Naive thymus-derived CD8-positive, alpha-beta T cell (primary cell): Measurements from ENCODE around the gene RHO. TPM values are rescaled to one million over a fixed set of nuclear protein-coding genes. Genes with fewer than 3 reads are reported as not detected.
"Not testable (repeated sequence)": the region's sequence is repeated elsewhere in the genome, so short reads cannot be mapped to it uniquely, and the experiment has no call there.

Experiments
- ATAC-seq, 2 donors: fragments of 150-1000 bp; cut with Tn5 transposase in 1 of 2; sonication (Bioruptor Pico), chemical (Tn5 transposase) in 1 of 2; 1 replicate in 1 of 2; 2 replicates in 1 of 2; pipeline ENCODE4 v1.10.0; 2021; ENCODE audit warnings: mild to moderate bottlenecking in 2 of 2, moderate library complexity in 2 of 2
- POLR2A ChIA-PET: fragments of 350-600 bp; sonication (Branson Sonifier 250); formaldehyde crosslinking; loops from one replicate; lab custom pipeline; 2021; ENCODE audit warnings: antibody characterized with exemption; lab: Charles Lee
- DNase-seq, 10 donors: peaks; one replicate each; pipeline versions ENCODE4 v3.0.0 to v3.0.0-alpha.2; 2020 to 2022
- H3K27ac Mint-ChIP-seq, 10 donors: one replicate each; pipeline ENCODE4 v1.8.0; 2020 to 2022; ENCODE audit warnings: mild to moderate bottlenecking in 10 of 10, mixed read lengths in 10 of 10, moderate library complexity in 4 of 10, inconsistent platforms in 1 of 10
- H3K27me3 Mint-ChIP-seq, 5 donors: one replicate each; pipeline ENCODE4 v1.8.0; 2021 to 2022; ENCODE audit warnings: mixed read lengths in 5 of 5
- H3K36me3 Mint-ChIP-seq, 3 donors: one replicate each; pipeline ENCODE4 v1.8.0; 2020 to 2022; ENCODE audit warnings: mixed read lengths in 3 of 3, mild to moderate bottlenecking in 2 of 3, inconsistent platforms in 1 of 3
- H3K4me1 Mint-ChIP-seq, 4 donors: one replicate each; pipeline ENCODE4 v1.8.0; 2021 to 2022; ENCODE audit warnings: mixed read lengths in 4 of 4
- H3K4me3 Mint-ChIP-seq, 10 donors: one replicate each; pipeline ENCODE4 v1.8.0; 2020 to 2022; ENCODE audit warnings: mild to moderate bottlenecking in 10 of 10, mixed read lengths in 10 of 10, moderate library complexity in 6 of 10, inconsistent platforms in 1 of 10
- H3K9me3 Mint-ChIP-seq, 9 donors: one replicate each; pipeline ENCODE4 v1.8.0; 2020 to 2022; ENCODE audit warnings: mixed read lengths in 9 of 9, mild to moderate bottlenecking in 3 of 9, inconsistent platforms in 1 of 9, moderate library complexity in 1 of 9
- polyA plus RNA-seq, 3 donors: library from polyadenylated mRNA; unstranded; fragments of 300-500 nt; fragmentation: Illumina TruSeq; gene quantifications; one replicate each; pipeline ENCODE4 v1.2.3, GENCODE V29; 2021
- total RNA-seq, 8 experiments: library from RNA in 2 of 8; stranded (reverse) in 2 of 8; gene quantifications; one replicate each; pipeline ENCODE4 v1.2.3 and lab custom pipeline; 2021 to 2026

Gene RHO
- total and polyA plus RNA-seq, 5 experiments from 2014 or later, result 0.13 TPM; not detected in 4

DNA sequence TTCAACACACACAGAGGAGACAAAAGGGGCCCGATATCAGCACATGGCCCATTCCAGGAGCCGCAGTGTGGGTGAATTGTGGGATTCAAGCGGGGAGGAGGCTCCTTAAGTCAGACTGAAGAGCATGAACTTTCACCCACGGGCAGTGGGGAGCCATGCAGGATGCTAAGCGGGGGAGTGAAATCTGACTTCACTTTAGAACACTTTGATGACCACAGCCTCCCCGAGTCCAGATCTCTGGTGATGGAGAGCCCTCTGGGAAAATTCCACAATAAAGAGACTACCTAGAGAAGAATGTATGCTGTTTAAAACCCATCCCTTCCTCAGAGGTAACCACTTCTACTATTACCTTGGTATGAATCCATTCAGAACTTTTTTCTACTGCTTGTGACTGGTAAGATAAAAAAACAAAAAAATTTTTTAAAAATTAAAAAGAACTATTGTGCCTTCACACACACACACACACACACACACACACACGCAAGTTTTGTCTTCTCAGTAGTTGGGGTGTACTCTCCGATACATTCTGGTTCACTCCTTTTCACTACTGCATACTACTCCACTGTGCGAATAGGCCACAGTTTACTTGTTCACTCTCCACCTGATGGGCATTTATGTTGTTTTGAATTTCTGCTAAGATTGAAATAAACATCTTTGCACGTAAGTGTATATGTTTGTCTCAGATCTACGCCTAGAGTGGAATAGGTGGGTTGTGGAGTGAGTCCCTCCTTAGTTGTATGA lies 12.5 kb downstream of the RHO start:
- ATAC-seq, result no peak
- H3K4me1 Mint-ChIP-seq, result no peaks in the 10 kb centered on the region
- POLR2A ChIA-PET, result no interaction called here
- H3K9me3 Mint-ChIP-seq, result no peaks in the 10 kb centered on the region
- peaks cover 0 to 5% (median 0%) of the 10 kb centered on the region in 5 donors for H3K27me3 Mint-ChIP-seq
- peak overlapping the region in 1 of 10 donors; percentile 65 for H3K27ac Mint-ChIP-seq
- H3K36me3 Mint-ChIP-seq, result no peaks in the 10 kb centered on the region
- no peak for DNase-seq
- H3K4me3 Mint-ChIP-seq, result no peak overlapping the region

DNA sequence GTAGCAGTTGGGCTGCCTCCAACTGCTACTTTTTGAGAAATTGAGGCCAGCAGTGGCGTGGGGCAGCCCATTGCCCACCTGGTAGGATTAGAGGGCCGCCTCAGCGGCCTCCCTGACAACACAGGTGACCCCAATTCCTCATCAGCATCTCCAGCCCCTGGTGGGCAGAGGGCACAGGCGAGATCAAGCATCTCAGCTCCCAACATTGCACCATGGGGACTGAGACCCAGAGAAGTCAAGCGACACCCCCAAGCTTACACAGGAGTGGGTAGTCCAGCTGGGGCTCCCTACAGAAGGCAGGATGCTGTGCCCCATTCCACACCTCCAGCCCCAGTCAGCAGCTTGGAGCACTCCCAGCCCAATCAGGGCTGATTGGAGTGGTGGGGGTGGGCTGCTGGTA lies 14.3 kb downstream of the RHO start:
- H3K27ac Mint-ChIP-seq, result no peak overlapping the region
- POLR2A ChIA-PET, result no interaction called here
- H3K36me3 Mint-ChIP-seq, result no peaks in the 10 kb centered on the region

GRCh38 chr3:129543156-129543790 lies 14.8 kb downstream of the RHO start, which contains the start of gene H1-8:
TSS of gene H1-8 (plus strand) at chr3:129543175. CDS start at chr3:129543219, 44 bp downstream.
- H3K27ac Mint-ChIP-seq, result peak within 1 kb of the TSS in 3 of 10 donors; percentile 24 to 80 (median 63)
- no peaks in the 10 kb centered on the region for H3K36me3 Mint-ChIP-seq
- no peaks in the 10 kb centered on the region for H3K4me1 Mint-ChIP-seq
- no peak for ATAC-seq
- no peak within 1 kb of the TSS for H3K4me3 Mint-ChIP-seq
- peaks cover 0 to 5% (median 0%) of the 10 kb centered on the region in 5 donors for H3K27me3 Mint-ChIP-seq
- POLR2A ChIA-PET, result no interaction called here
- DNase-seq, result no peak
- no peaks in the 10 kb centered on the region for H3K9me3 Mint-ChIP-seq

More for the DNA sequence above, 14.3 kb downstream of the RHO start:
- Mint-ChIP-seq H3K27me3 (peaks cover 0 to 5% (median 0%) of the 10 kb centered on the region in 5 donors), H3K4me1 (no peaks in the 10 kb centered on the region), H3K9me3 (no peaks in the 10 kb centered on the region), H3K4me3 (no peak overlapping the region)
- DNase-seq (no peak), ATAC-seq (no peak)

DNA sequence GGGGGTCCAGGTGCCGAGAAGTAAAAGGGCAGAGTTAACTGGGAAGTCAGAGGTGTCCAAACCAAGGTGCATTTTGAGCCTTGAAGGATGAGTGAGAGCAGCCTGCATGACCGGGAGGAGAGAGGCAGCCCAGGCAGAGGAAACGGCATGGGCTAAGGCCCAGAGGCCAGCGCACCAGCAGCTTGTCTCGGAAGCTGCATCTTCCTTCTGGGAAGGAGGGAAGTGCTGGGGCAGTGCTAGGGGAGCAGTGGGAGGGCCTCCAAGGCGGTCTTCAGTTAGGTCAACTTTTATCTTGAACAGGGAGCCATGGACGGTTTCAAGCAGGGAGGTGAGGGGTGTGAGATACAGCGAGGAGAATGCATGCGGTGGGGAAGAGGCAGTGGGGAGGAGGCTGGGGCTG lies 15.6 kb downstream of the RHO start:
- no peak for ATAC-seq
- DNase-seq, result no peak
- H3K9me3 Mint-ChIP-seq, result no peaks in the 10 kb centered on the region
- peak overlapping the region in 2 of 10 donors; percentile 24 to 80 for H3K27ac Mint-ChIP-seq
- no peaks in the 10 kb centered on the region for H3K4me1 Mint-ChIP-seq
- POLR2A ChIA-PET, result no interaction called here
- H3K4me3 Mint-ChIP-seq, result no peak overlapping the region
- H3K27me3 Mint-ChIP-seq, result peaks cover 0 to 5% (median 0%) of the 10 kb centered on the region in 5 donors
- no peaks in the 10 kb centered on the region for H3K36me3 Mint-ChIP-seq

DNA sequence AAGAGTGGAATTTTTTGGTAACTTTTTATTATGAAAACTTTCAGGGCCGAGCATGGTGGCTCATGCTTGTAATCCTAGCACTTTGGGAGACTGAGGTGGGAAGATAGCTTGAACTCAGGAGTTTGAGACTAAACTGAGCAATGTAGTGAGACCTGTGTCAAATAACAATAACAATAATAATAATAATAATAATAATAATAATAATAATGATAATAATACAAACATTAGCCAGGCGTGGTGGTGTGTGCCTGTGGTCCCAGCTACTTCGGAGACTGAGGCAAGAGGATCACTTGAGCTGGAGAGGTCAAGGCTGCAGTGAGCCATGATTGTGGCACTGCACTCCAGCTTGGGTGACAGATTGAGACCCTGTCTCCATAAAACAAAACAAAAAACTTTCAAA lies 17.5 kb downstream of the RHO start:
- H3K9me3 Mint-ChIP-seq, H3K27ac Mint-ChIP-seq, H3K36me3 Mint-ChIP-seq, DNase-seq, POLR2A ChIA-PET, H3K27me3 Mint-ChIP-seq, H3K4me1 Mint-ChIP-seq, H3K4me3 Mint-ChIP-seq, ATAC-seq: not testable (repeated sequence)

GRCh38 chr3:129547241-129547640 lies 18.8 kb downstream of the RHO start:
- no peak overlapping the region for H3K27ac Mint-ChIP-seq
- ATAC-seq, result no peak
- no peaks in the 10 kb centered on the region for H3K4me1 Mint-ChIP-seq
- no peak for DNase-seq
- no peaks in the 10 kb centered on the region for H3K9me3 Mint-ChIP-seq
- H3K36me3 Mint-ChIP-seq, result no peaks in the 10 kb centered on the region
- H3K4me3 Mint-ChIP-seq, result no peak overlapping the region
- POLR2A ChIA-PET, result no interaction called here
- H3K27me3 Mint-ChIP-seq, result peaks cover 0 to 5% (median 0%) of the 10 kb centered on the region in 5 donors

- DNase-seq, result no peak
- Mint-ChIP-seq H3K4me1 (peaks cover 0 to 2% (median 0%) of the 10 kb centered on the region in 4 donors), H3K4me3 (no peak overlapping the region), H3K36me3 (no peaks in the 10 kb centered on the region), H3K27me3 (peaks cover 0 to 10% (median 0%) of the 10 kb centered on the region in 5 donors), H3K27ac (no peak overlapping the region), H3K9me3 (no peaks in the 10 kb centered on the region)
- POLR2A ChIA-PET, result no interaction called here
- no peak for ATAC-seq
These were observed 19.9 kb downstream of the RHO start for GRCh38 chr3:129548104-129548965.

DNA sequence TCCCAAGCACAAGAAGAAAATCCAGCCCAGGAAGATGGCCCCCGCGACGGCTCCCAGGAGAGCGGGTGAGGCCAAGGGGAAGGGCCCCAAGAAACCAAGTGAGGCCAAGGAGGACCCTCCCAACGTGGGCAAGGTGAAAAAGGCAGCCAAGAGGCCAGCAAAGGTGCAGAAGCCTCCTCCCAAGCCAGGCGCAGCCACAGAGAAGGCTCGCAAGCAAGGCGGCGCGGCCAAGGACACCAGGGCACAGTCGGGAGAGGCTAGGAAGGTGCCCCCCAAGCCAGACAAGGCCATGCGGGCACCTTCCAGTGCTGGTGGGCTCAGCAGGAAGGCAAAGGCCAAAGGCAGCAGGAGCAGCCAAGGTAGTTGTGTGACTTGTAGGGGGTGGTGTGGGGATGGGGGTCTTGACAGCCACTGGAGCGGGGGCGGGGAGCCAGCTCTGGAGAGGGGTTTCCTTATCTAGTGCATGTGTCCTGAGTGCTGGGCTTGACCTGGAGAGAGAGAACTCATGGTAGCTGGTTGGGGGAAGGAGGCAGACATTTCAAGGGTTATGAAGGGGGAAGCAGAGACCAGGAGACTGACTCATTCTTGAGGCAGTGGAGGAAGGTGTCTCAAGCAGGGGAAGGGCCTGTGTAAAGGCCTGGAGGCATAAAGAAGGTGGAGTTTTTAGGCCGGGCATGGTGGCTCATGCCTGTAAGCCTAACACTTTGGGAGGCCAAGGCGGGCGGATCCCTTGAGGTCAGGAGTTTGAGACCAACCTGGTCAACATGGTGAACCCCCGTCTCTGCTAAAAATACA lies 20.8 kb downstream of the RHO start:
- no peak for DNase-seq
- H3K4me3 Mint-ChIP-seq, result no peak overlapping the region
- H3K27ac Mint-ChIP-seq, result peak overlapping the region in 1 of 10 donors; percentile 62
- no peak for ATAC-seq
- H3K27me3 Mint-ChIP-seq, result peaks cover 0 to 10% (median 2%) of the 10 kb centered on the region in 5 donors
- H3K4me1 Mint-ChIP-seq, result peaks cover 2 to 8% (median 7%) of the 10 kb centered on the region in 4 donors
- no peaks in the 10 kb centered on the region for H3K9me3 Mint-ChIP-seq
- no peaks in the 10 kb centered on the region for H3K36me3 Mint-ChIP-seq
- POLR2A ChIA-PET, result no interaction called here

GRCh38 chr3:129549805-129550204 lies 21.4 kb downstream of the RHO start:
- Mint-ChIP-seq H3K9me3 (no peaks in the 10 kb centered on the region), H3K4me3 (no peak overlapping the region), H3K36me3 (no peaks in the 10 kb centered on the region), H3K4me1 (peaks cover 2 to 14% (median 13%) of the 10 kb centered on the region in 4 donors), H3K27ac (peak overlapping the region in 1 of 10 donors; percentile 60), H3K27me3 (peaks cover 0 to 11% (median 2%) of the 10 kb centered on the region in 5 donors)
- POLR2A ChIA-PET, result no interaction called here
- DNase-seq (no peak), ATAC-seq (no peak)

- ATAC-seq, result no peak
- H3K9me3 Mint-ChIP-seq, result no peaks in the 10 kb centered on the region
- H3K4me3 Mint-ChIP-seq, result peak overlapping the region in 2 of 10 donors; percentile 5 to 45
- DNase-seq, result no peak
- no peaks in the 10 kb centered on the region for H3K36me3 Mint-ChIP-seq
- H3K27ac Mint-ChIP-seq, result peak overlapping the region in 4 of 10 donors; percentile 26 to 80 (median 40)
- POLR2A ChIA-PET, result interaction anchor here (0.8 kb wide), 1 partner anchor 47 kb away, joined by 3 read pairs; no protein-coding TSS in a partner anchor
- peaks cover 0 to 11% (median 2%) of the 10 kb centered on the region in 5 donors for H3K27me3 Mint-ChIP-seq
- H3K4me1 Mint-ChIP-seq, result peaks cover 3 to 15% (median 15%) of the 10 kb centered on the region in 4 donors
These were observed 24.0 kb downstream of the RHO start for GRCh38 chr3:129552287-129553050.

GRCh38 chr3:129553171-129553570 lies 24.7 kb downstream of the RHO start:
- POLR2A ChIA-PET, result interaction anchor here (0.8 kb wide), 1 partner anchor 47 kb away, joined by 3 read pairs; no protein-coding TSS in a partner anchor
- no peak for DNase-seq

More at GRCh38 chr3:129553171-129553570, 24.7 kb downstream of the RHO start:
- ATAC-seq, result no peak
- no peak overlapping the region for H3K4me3 Mint-ChIP-seq
- no peaks in the 10 kb centered on the region for H3K36me3 Mint-ChIP-seq
- peaks cover 0 to 14% (median 2%) of the 10 kb centered on the region in 5 donors for H3K27me3 Mint-ChIP-seq
- H3K27ac Mint-ChIP-seq, result peak overlapping the region in 1 of 10 donors; percentile 80
- no peaks in the 10 kb centered on the region for H3K9me3 Mint-ChIP-seq
- H3K4me1 Mint-ChIP-seq, result peaks cover 3 to 22% (median 15%) of the 10 kb centered on the region in 4 donors
